Mucosa of descending colon (tissue), 3 donors: ENCODE data around the gene BRI3. TPM values are rescaled to one million over a fixed set of nuclear protein-coding genes. Genes with fewer than 3 reads are reported as not detected.

ENCODE experiments used
- ATAC-seq: fragments of 200-7000 bp; cut with Tn5 transposase; one replicate; pipeline ENCODE4 v1.9.1; 2020; ENCODE audit warnings: mild to moderate bottlenecking, moderate library complexity
- DNase-seq, 3 donors: peaks; one replicate each; pipeline ENCODE4 v3.0.0-alpha.2; 2020
- H3K36me3 ChIP-seq: fragments of 200-600 bp; one replicate; pipeline ENCODE4 v1.8.0; 2021; ENCODE audit warnings: low read depth, mild to moderate bottlenecking
- H3K4me1 ChIP-seq: fragments of 200-600 bp; one replicate; pipeline ENCODE4 v1.8.0; 2021; ENCODE audit warnings: low read depth, mild to moderate bottlenecking
- H3K4me3 ChIP-seq: fragments of 200-600 bp; one replicate; pipeline ENCODE4 v1.8.0; 2021; ENCODE audit warnings: mild to moderate bottlenecking
- H3K9me3 ChIP-seq: fragments of 200-600 bp; one replicate; pipeline ENCODE4 v1.8.0; 2021; ENCODE audit warnings: mild to moderate bottlenecking
- intact Hi-C, 2 donors: fragments of 100-400 bp; cut with DNase I in 1 of 2; cut with micrococcal nuclease in 1 of 2; formaldehyde crosslinking; loops; one replicate each; pipeline versions ENCODE4 v1.11.0 to v1.11.1; 2022; cut with DNase I, micrococcal nuclease
- long read RNA-seq, 2 donors: library from polyadenylated mRNA; unstranded; transcript quantifications; one replicate each; pipeline ENCODE4 v2.0.0, GENCODE V29; 2019 to 2021
- total RNA-seq, 3 donors: library from RNA; stranded (reverse); fragmentation: NEBNext Ultra II Directional in 2 of 3; extraction: Animal tissue kit (Norgen Biotek cat#: 25700) in 2 of 3; gene quantifications; one replicate each; pipeline versions ENCODE4 v1.2.1 to v1.2.4, GENCODE V29; 2021 to 2023
- TF ChIP-seq, protein P1 (sequence below): fragments of 200-600 bp; IDR thresholded peaks from one replicate; pipeline ENCODE4 v1.8.0; 2022; ENCODE audit warnings: antibody characterized with exemption, mild to moderate bottlenecking
- donor health status: DM: no; HTN: no; CAD: no; lungs with moderate emphysema.
- donor health status: DM: no; HTN: no; CAD: no.
- donor health status: DM: no; HTN: yes; CAD: no.

BRI3 gene, protein sequence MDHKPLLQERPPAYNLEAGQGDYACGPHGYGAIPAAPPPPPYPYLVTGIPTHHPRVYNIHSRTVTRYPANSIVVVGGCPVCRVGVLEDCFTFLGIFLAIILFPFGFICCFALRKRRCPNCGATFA
- 100 to 1,000 TPM; 186 to 205 (median 202) TPM for total RNA-seq
- long read RNA-seq, donor 1, transcript BRI3-201 (3 exons, 780 nt) = major isoform, 18 of 30 reads
- long read RNA-seq, donor 1, partial matches to known transcripts = 1 of 30 reads
- long read RNA-seq, donor 1, other reads (novel, unspliced or antisense) = 11 of 30 reads
- long read RNA-seq, donor 2, transcript BRI3-201 (3 exons, 780 nt) = major isoform, 8 of 14 reads
- long read RNA-seq, donor 2, partial matches to known transcripts = 0 of 14 reads
- long read RNA-seq, donor 2, other reads (novel, unspliced or antisense) = 6 of 14 reads

DNA sequence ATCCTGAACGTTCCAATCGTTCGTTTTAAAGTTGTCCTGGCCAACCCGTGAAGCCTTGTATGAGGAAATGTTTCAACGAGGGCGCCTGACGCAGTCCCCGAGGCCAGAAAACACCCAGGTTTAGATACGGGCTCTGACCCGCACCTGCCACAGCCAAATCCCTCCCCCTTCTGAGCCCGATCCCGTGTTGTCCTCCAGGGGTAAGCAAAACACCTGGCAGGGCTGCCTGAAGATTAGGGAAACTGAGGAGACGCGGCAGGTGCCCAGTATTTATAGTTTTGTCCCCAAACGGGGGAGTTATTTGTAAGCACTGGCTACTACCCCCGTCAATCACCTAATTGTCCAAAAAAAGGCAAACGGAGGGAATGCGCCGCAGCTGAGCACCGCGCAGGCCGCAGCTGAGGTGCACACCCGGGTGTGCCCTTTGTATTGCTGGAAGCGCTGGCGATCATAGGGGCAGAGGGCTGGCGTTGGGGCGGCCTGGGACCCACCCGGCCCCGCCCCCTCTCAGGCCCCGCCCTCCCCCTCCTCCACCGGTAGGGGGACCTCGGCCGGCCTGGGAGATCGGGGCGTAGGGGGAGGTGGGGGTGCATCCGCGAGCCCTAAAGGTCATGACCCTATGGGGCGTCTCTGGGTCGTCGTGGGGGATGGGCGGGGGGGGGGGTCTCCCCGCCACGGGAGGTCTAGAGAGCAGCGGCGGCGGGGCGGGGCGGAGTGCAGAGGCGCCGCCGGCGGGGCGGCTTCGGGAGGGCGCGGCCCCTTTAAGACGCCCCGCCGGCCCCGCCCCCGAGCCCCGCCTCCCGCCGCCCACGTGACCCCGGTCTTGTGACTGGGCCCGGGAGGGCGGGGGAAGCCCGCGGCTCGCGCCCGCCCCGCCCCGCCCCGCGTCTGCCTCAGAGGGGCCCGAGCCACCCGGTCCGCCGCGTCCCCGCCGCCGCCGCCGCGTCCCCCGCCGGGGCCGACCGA is at the start of gene BRI3:
Gene BRI3 (plus strand): TSS at position 896 of the 966 bp plus-strand sequence. CDS start 110 bp downstream, outside the sequence.
- H3K36me3 ChIP-seq = no peaks in the 10 kb centered on the region
- peaks cover 54% of the 10 kb centered on the region for H3K4me1 ChIP-seq
- peak; percentile 73 for ATAC-seq
- peak within 1 kb of the TSS; percentile 72 for H3K4me3 ChIP-seq
- H3K9me3 ChIP-seq = no peaks in the 10 kb centered on the region
- intact Hi-C loops = loop anchor here in 1 of 2 donors (10.0 kb wide), 1 partner anchor 124 kb away; the partner anchor contains the start of gene BAIAP2L1
- DNase-seq = peak; percentile 94 to 98 (median 96)
- TF ChIP-seq, protein P1, sequence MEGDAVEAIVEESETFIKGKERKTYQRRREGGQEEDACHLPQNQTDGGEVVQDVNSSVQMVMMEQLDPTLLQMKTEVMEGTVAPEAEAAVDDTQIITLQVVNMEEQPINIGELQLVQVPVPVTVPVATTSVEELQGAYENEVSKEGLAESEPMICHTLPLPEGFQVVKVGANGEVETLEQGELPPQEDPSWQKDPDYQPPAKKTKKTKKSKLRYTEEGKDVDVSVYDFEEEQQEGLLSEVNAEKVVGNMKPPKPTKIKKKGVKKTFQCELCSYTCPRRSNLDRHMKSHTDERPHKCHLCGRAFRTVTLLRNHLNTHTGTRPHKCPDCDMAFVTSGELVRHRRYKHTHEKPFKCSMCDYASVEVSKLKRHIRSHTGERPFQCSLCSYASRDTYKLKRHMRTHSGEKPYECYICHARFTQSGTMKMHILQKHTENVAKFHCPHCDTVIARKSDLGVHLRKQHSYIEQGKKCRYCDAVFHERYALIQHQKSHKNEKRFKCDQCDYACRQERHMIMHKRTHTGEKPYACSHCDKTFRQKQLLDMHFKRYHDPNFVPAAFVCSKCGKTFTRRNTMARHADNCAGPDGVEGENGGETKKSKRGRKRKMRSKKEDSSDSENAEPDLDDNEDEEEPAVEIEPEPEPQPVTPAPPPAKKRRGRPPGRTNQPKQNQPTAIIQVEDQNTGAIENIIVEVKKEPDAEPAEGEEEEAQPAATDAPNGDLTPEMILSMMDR = peak; percentile 26

DNA sequence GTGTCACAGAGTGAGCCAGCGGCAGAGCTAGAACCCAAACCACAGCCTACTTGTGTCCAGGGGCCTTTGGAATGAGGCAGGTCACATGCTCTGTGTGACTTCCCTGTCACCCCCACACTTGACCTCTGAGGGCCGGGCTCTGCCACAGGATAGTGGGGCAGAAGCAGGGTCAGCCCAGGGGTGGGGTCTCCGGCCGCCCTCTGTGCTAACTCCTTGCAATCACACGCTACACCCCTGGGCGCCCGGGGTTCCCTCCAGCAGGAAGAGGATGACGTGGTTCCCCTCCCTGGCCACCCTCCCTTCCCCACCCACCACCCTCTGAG is 49.3 kb upstream of the BRI3 start:
- intact Hi-C loops = no loop called here
- no peaks in the 10 kb centered on the region for H3K36me3 ChIP-seq
- no peaks in the 10 kb centered on the region for H3K4me1 ChIP-seq
- TF ChIP-seq, protein P1 = no peak
- H3K4me3 ChIP-seq = no peak overlapping the region
- no peaks in the 10 kb centered on the region for H3K9me3 ChIP-seq
- no peak for DNase-seq
- no peak for ATAC-seq

DNA sequence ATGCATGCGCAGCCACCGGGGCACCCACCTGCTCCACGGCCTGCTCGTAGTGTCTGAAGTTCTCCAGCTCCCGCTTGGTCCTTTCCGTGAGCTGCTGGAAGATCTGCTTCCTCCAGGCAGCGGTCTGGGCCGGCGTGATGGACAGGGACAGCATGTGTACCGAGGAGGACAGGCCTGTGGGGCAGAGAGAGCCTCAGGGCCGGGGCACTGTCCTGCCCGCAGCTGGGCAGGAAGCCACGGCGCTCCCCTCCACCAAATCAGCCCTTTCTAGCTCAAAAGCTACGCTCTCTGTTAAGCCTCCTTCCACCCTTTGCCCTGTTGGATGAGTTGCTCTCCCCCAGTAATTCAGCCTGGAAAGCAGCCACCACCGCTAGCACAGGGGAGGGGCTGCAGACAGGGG is 48.7 kb upstream of the BRI3 start:
- intact Hi-C loops = no loop called here
- no peak overlapping the region for H3K4me3 ChIP-seq
- H3K36me3 ChIP-seq = no peaks in the 10 kb centered on the region
- ATAC-seq (no peak), DNase-seq (peak in 1 of 3 donors; percentile 36)
- H3K4me1 ChIP-seq = no peaks in the 10 kb centered on the region
- TF ChIP-seq, protein P1 = no peak
- no peaks in the 10 kb centered on the region for H3K9me3 ChIP-seq

DNA sequence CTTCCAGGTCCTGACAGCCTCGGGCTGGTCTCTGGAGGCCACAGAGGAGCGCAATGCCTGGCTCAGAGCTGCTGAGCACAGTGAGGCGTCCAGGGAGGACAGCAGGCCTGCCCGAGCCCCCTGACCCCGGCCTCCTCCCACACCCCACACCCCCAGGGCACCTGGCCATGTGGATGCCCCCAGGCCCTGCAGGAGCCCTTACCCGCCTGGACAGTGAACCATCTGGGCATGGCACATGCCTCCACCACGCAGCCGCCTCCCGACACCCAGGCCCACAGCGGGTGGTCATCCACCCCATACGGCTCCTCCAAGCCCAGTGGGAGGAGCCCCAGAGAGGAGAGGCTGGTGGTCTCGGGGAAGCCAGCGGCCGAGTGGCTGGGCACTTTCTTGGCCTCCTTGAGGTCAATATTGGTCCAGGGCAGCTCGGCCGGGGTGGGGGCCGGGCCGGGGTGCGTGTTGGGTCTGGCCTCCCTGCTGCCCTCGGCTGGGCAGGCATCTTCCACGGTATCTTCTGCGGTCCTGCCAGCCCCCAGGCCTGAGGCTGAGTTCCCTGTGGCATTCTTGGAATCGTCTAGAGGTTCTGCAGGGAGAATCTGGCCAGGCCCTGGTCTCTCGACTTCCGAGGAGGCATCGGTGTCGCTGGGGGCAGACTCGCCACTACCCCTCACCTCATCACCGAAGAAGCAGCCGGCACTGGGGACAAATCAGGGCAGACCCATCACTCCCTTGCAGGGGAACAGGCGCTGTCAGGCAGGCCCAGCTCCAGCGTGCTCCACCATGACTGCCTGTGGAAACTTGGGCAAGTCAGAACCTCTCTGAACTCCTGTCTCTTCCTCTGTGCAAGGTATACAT is 48.0 kb upstream of the BRI3 start:
- no peaks in the 10 kb centered on the region for H3K9me3 ChIP-seq
- intact Hi-C loops = no loop called here
- no peaks in the 10 kb centered on the region for H3K36me3 ChIP-seq
- no peak overlapping the region for H3K4me3 ChIP-seq
- TF ChIP-seq, protein P1 = no peak
- no peak for ATAC-seq
- no peak for DNase-seq
- H3K4me1 ChIP-seq = no peaks in the 10 kb centered on the region
